H1 (cell line): ENCODE data around the gene MYLIP. TPM values are rescaled to one million over a fixed set of nuclear protein-coding genes. Genes with fewer than 3 reads are reported as not detected.

Source experiments
- CTCF ChIA-PET: fragments of 300-600 bp; sonication (Branson Sonifier 250); formaldehyde crosslinking; loops from one replicate; lab custom pipeline; 2021; ENCODE audit not compliant: partially characterized antibody; lab: Charles Lee
- POLR2A ChIA-PET: fragments of 300-600 bp; sonication (Branson Sonifier 250); formaldehyde crosslinking; loops from one replicate; lab custom pipeline; 2021; ENCODE audit warnings: inconsistent platforms; ENCODE audit not compliant: partially characterized antibody; lab: Charles Lee
- DNase-seq, 2 experiments: peaks; one replicate each; pipeline versions ENCODE4 v3.0.0 to v3.0.0-alpha.2; 2010 to 2022; ENCODE audit warnings: low spot score in 2 of 2, low read depth in 1 of 2, mixed read lengths in 1 of 2
- FAIRE-seq: peaks from 2 replicates; lab custom pipeline; 2011; peaks lifted over from hg19 to GRCh38; lab: Jason Lieb, UNC
- H2AFZ ChIP-seq: 2 replicates; pipeline ENCODE4 v1.8.1; 2012; ENCODE audit warnings: low read length, inconsistent platforms
- H2AK5ac ChIP-seq: 2 replicates; pipeline ENCODE4 v1.6.1; 2013; ENCODE audit warnings: low read depth, low read length
- H2BK120ac ChIP-seq: replicated peaks from 2 replicates; pipeline ENCODE3; 2013; ENCODE audit warnings: low read depth, low read length, inconsistent platforms
- H2BK12ac ChIP-seq: 2 replicates; pipeline ENCODE4 v1.6.1; 2013; ENCODE audit warnings: low read depth, low read length
- H2BK15ac ChIP-seq: 2 replicates; pipeline ENCODE4 v1.6.1; 2013; ENCODE audit warnings: low read length
- H2BK20ac ChIP-seq: 2 replicates; pipeline ENCODE4 v1.6.1; 2013; ENCODE audit warnings: low read length
- H2BK5ac ChIP-seq: 2 replicates; pipeline ENCODE4 v1.6.1; 2013; ENCODE audit warnings: low read depth, low read length
- H3K14ac ChIP-seq: 2 replicates; pipeline ENCODE4 v1.6.1; 2013; ENCODE audit warnings: inconsistent platforms; ENCODE audit not compliant: insufficient read length
- H3K18ac ChIP-seq: 2 replicates; pipeline ENCODE4 v1.6.1; 2013; ENCODE audit warnings: low read length; ENCODE audit errors: extremely low read depth
- H3K23ac ChIP-seq: 2 replicates; pipeline ENCODE4 v1.6.1; 2013; ENCODE audit warnings: inconsistent platforms; ENCODE audit not compliant: insufficient read length
- H3K23me2 ChIP-seq: 2 replicates; pipeline ENCODE4 v1.6.1; 2013; ENCODE audit warnings: low read depth, low read length
- H3K27ac ChIP-seq: 2 replicates; pipeline ENCODE4 v1.6.1; 2011; ENCODE audit warnings: low read depth, low read length, inconsistent platforms
- H3K27me3 ChIP-seq, 4 experiments: replicated peaks in 1 of 4; 1 replicate in 1 of 4; 2 replicates in 3 of 4; pipeline versions ENCODE4 v1.6.1 to v1.8.1; 2011 to 2013; ENCODE audit warnings: low read length in 3 of 4, mild to moderate bottlenecking in 3 of 4, inconsistent platforms in 2 of 4, mixed read lengths in 2 of 4, moderate library complexity in 1 of 4; ENCODE audit not compliant: control insufficient read depth in 3 of 4, insufficient read depth in 3 of 4; ENCODE audit errors: extremely low read depth in 1 of 4
- H3K36me3 ChIP-seq, 4 experiments: 2 replicates each; pipeline versions ENCODE4 v1.6.1 to v1.8.1; 2011 to 2013; ENCODE audit warnings: mild to moderate bottlenecking in 4 of 4, low read length in 3 of 4, moderate library complexity in 2 of 4, control low read depth in 1 of 4, inconsistent platforms in 1 of 4; ENCODE audit not compliant: insufficient read depth in 4 of 4, control insufficient read depth in 2 of 4
- H3K4ac ChIP-seq: replicated peaks from 2 replicates; pipeline ENCODE3; 2013; ENCODE audit warnings: low read length, low read depth, mixed read lengths, inconsistent platforms; ENCODE audit not compliant: insufficient read length
- H3K4me1 ChIP-seq, 4 experiments: replicated peaks in 1 of 4; 1 replicate in 1 of 4; 2 replicates in 3 of 4; pipeline versions ENCODE4 v1.6.1 to v1.8.1; 2011 to 2013; ENCODE audit warnings: low read length in 3 of 4, inconsistent platforms in 2 of 4, mixed read lengths in 1 of 4; ENCODE audit not compliant: insufficient read depth in 4 of 4, control insufficient read depth in 3 of 4
- H3K4me2 ChIP-seq, 2 experiments: 2 replicates each; pipeline versions ENCODE4 v1.6.1 to v1.8.1; 2011 to 2013; ENCODE audit warnings: low read depth in 2 of 2, low read length in 2 of 2, control low read depth in 1 of 2, inconsistent platforms in 1 of 2, mild to moderate bottlenecking in 1 of 2; ENCODE audit not compliant: insufficient read depth in 1 of 2
- H3K4me3 ChIP-seq, 4 experiments: fragments of 200-600, 300-600 bp in 1 of 4; sonication (generic), shearing (Covaris generic), sonication (Bioruptor Twin) in 1 of 4; 2 replicates each; pipeline versions ENCODE4 v1.5.1 to v1.8.1; 2011 to 2016; ENCODE audit warnings: low read length in 4 of 4, low read depth in 3 of 4, control low read depth in 2 of 4, inconsistent platforms in 2 of 4, mild to moderate bottlenecking in 2 of 4, mixed read lengths in 1 of 4, moderate library complexity in 1 of 4; ENCODE audit not compliant: insufficient read depth in 2 of 4; ENCODE audit errors: extremely low read depth in 1 of 4
- H3K56ac ChIP-seq: replicated peaks from 2 replicates; pipeline ENCODE3; 2013; ENCODE audit warnings: low read depth, mild to moderate bottlenecking, mixed read lengths, low read length, inconsistent platforms; ENCODE audit not compliant: insufficient read length
- H3K79me1 ChIP-seq: 2 replicates; pipeline ENCODE4 v1.6.1; 2013; ENCODE audit warnings: low read depth, low read length, control low read depth
- H3K79me2 ChIP-seq, 2 experiments: 2 replicates each; pipeline versions ENCODE4 v1.6.1 to v1.8.1; 2012 to 2013; ENCODE audit warnings: low read length in 2 of 2, mild to moderate bottlenecking in 2 of 2, inconsistent platforms in 1 of 2; ENCODE audit not compliant: insufficient read depth in 2 of 2, control insufficient read depth in 1 of 2
- H3K9ac ChIP-seq, 4 experiments: replicated peaks in 1 of 4; 1 replicate in 1 of 4; 2 replicates in 3 of 4; pipeline versions ENCODE4 v1.6.1 to v1.8.1; 2011 to 2013; ENCODE audit warnings: low read depth in 3 of 4, low read length in 3 of 4, control low read depth in 2 of 4, mild to moderate bottlenecking in 2 of 4, moderate library complexity in 2 of 4, inconsistent platforms in 1 of 4; ENCODE audit errors: extremely low read depth in 1 of 4
- H3K9me3 ChIP-seq, 2 experiments: 2 replicates each; pipeline versions ENCODE4 v1.6.1 to v1.8.1; 2012 to 2013; ENCODE audit warnings: mild to moderate bottlenecking in 2 of 2, moderate library complexity in 2 of 2, control low read depth in 1 of 2, inconsistent platforms in 1 of 2, low read depth in 1 of 2, low read length in 1 of 2, mixed read lengths in 1 of 2; ENCODE audit not compliant: insufficient read depth in 2 of 2
- H4K20me1 ChIP-seq, 2 experiments: replicated peaks in 1 of 2; 2 replicates each; pipeline versions ENCODE3 to v1.8.1; 2011 to 2013; ENCODE audit warnings: inconsistent platforms in 2 of 2, low read length in 2 of 2, mild to moderate bottlenecking in 1 of 2; ENCODE audit not compliant: insufficient read depth in 2 of 2, control insufficient read depth in 1 of 2
- H4K5ac ChIP-seq: 2 replicates; pipeline ENCODE4 v1.6.1; 2013; ENCODE audit warnings: low read length, low read depth, mixed read lengths, inconsistent platforms; ENCODE audit not compliant: insufficient read length
- H4K8ac ChIP-seq: 2 replicates; pipeline ENCODE4 v1.8.0; 2013; ENCODE audit warnings: mild to moderate bottlenecking, moderate library complexity, low read length, inconsistent platforms; ENCODE audit not compliant: insufficient read depth; ENCODE audit errors: extremely low read depth
- H4K91ac ChIP-seq: replicated peaks from 2 replicates; pipeline ENCODE3; 2013; ENCODE audit warnings: low read length, mixed read lengths, inconsistent platforms; ENCODE audit not compliant: insufficient read length
- EZH2 ChIP-seq: fragments of 200-600 bp; sonication (generic); IDR thresholded peaks from 2 replicates; pipeline ENCODE4 v1.7.1; 2012; ENCODE audit warnings: low read depth, mild to moderate bottlenecking, moderate library complexity, low read length, inconsistent platforms; ENCODE audit not compliant: severe bottlenecking
- FOSL1 ChIP-seq: IDR thresholded peaks from 2 replicates; pipeline ENCODE4 v1.6.1; 2011; ENCODE audit warnings: mild to moderate bottlenecking, low read depth, low read length, moderate library complexity; ENCODE audit not compliant: insufficient read depth
- RFX5 ChIP-seq: IDR thresholded peaks from 2 replicates; pipeline ENCODE4 v1.6.1; 2011; ENCODE audit warnings: low read depth, low read length, improper control_type of control experiment, borderline replicate concordance
- SP1 ChIP-seq: IDR thresholded peaks from 2 replicates; pipeline ENCODE4 v1.6.1; 2011; ENCODE audit warnings: low read depth, low read length
- SRF ChIP-seq: IDR thresholded peaks from 2 replicates; pipeline ENCODE4 v1.6.1; 2011; ENCODE audit warnings: mild to moderate bottlenecking, low read depth, low read length, moderate library complexity
- TCF12 ChIP-seq: IDR thresholded peaks from 2 replicates; pipeline ENCODE4 v1.6.1; 2011; ENCODE audit warnings: low read depth, mild to moderate bottlenecking, low read length
- WGBS, 2 experiments: shearing (Covaris generic) in 1 of 2; methylation state at CpG; one replicate each; pipeline versions ENCODE4 v1.1.6 to v1.1.7; 2013 to 2015; ENCODE audit warnings: low lambda C conversion rate in 2 of 2, mixed read lengths in 2 of 2, inconsistent platforms in 1 of 2, low coverage in 1 of 2, missing lambda C conversion rate in 1 of 2; ENCODE audit not compliant: insufficient replicate concordance in 2 of 2, insufficient coverage in 1 of 2, insufficient read length in 1 of 2; ENCODE audit errors: extremely low coverage in 1 of 2, missing lambda C conversion rate in 1 of 2; 5-methylcytosine and 5-hydroxymethylcytosine counted together
- polyA plus RNA-seq, 7 experiments: library from polyadenylated mRNA; depleted of rRNA in 3 of 7; stranded (reverse) in 5 of 7; unstranded in 2 of 7; fragments of >200 nt in 5 of 7; fragments of 200-250 nt in 2 of 7; gene quantifications; 1 replicate in 5 of 7; 2 replicates in 1 of 7; 4 replicates in 1 of 7; pipeline versions ENCODE4 v1.2.1 to v1.2.3, GENCODE V29; 2011 to 2013; ENCODE audit warnings: missing spikeins in 2 of 7, mixed read lengths in 2 of 7
- total RNA-seq: library from RNA; stranded (reverse); fragmentation: NEBNext Ultra II Directional; extraction: Animal tissue kit (Norgen Biotek cat#: 25700); gene quantifications from 2 replicates; pipeline ENCODE4 v1.2.1, GENCODE V29; 2021

The MYLIP gene
- total and polyA plus RNA-seq, 2 of the 8 experiments (the other 6 are each of a cell fraction or from before 2014, with no cell fraction given) = 21.1 to 26.9 TPM

DNA sequence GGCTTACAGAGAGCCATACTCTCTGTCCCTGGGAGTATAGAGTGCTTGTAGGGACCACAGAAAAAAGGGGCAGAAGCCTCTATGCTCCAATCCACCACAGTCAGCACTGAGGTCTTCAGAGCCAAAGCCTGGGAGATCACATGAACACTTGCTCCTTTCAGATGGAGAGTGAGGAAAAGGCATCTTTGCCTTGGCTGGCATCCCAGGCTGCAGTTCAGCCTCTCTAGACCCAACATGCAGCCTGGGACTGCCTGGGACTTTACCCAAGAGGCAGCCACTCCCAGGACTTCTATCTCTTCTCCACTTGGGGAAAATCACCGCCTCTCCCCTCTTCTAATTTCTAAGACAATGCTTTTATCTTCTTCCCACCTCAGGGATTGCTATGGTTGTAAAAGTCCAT, 46.5 kb upstream of the MYLIP start:
- H3K23me2 ChIP-seq = no peaks in the 10 kb centered on the region; the same call in 1 of the 2 replicates
- no peaks in the 10 kb centered on the region for H3K79me1 ChIP-seq
- H3K36me3 ChIP-seq = no peaks in the 10 kb centered on the region; a peak in 2 of 8 replicates
- H3K18ac ChIP-seq = no peak overlapping the region
- no peak overlapping the region for H2BK120ac ChIP-seq
- H3K23ac ChIP-seq = no peak overlapping the region
- H3K9ac ChIP-seq = no peak overlapping the region
- no peak overlapping the region for H2BK15ac ChIP-seq
- H3K27ac ChIP-seq = no peak overlapping the region
- no peak overlapping the region for H2AFZ ChIP-seq
- H2BK12ac ChIP-seq = no peak overlapping the region
- H3K79me2 ChIP-seq = no peaks in the 10 kb centered on the region
- no peak overlapping the region for H3K56ac ChIP-seq
- no peaks in the 10 kb centered on the region for H3K4me1 ChIP-seq
- no peak overlapping the region for H3K4me3 ChIP-seq
- CTCF ChIA-PET = interaction anchor here (1.3 kb wide), 1 partner anchor 13 kb away, joined by 6 read pairs; no protein-coding TSS in a partner anchor
- no peak overlapping the region for H2AK5ac ChIP-seq
- H4K20me1 ChIP-seq = no peaks in the 10 kb centered on the region
- DNase-seq = no peak
- H4K91ac ChIP-seq = no peak overlapping the region
- no peak for FAIRE-seq
- no peak overlapping the region for H3K4ac ChIP-seq
- H4K5ac ChIP-seq = no peak overlapping the region
- 91% methylated on average over 1 of the region's 1 CpG; no CpG with 5 or more reads in 1 of the 2 experiments for WGBS, 2 experiments
- no peaks in the 10 kb centered on the region for H3K9me3 ChIP-seq
- H3K14ac ChIP-seq = no peak overlapping the region
- no peak overlapping the region for H3K4me2 ChIP-seq
- H2BK20ac ChIP-seq = no peak overlapping the region
- POLR2A ChIA-PET = no interaction called here
- no peaks in the 10 kb centered on the region for H3K27me3 ChIP-seq
- H4K8ac ChIP-seq = no peak overlapping the region
- H2BK5ac ChIP-seq = no peak overlapping the region
- no peak for TF ChIP-seq SRF
- no peak for TF ChIP-seq FOSL1
- TF ChIP-seq RFX5 = no peak
- TF ChIP-seq EZH2 = no peak
- TF ChIP-seq SP1 = no peak
- TF ChIP-seq TCF12 = no peak
